AG10803 (cell line): ENCODE results near the gene NOTCH2.

Experiments
- DNase-seq: peaks from one replicate; pipeline ENCODE4 v3.0.0; 2010; ENCODE audit warnings: low read depth
- H3K4me3 ChIP-seq: 2 replicates; pipeline ENCODE4 v1.5.1; 2011; ENCODE audit warnings: mild to moderate bottlenecking, low read length, control low read depth
- TF ChIP-seq, protein P1 (sequence below): conservative IDR thresholded peaks from 2 replicates; pipeline ENCODE4 v1.5.1; 2011; ENCODE audit warnings: mild to moderate bottlenecking, low read length, control low read depth, inconsistent platforms

NOTCH2 gene

GRCh38 chr1:119917304-119918055, 152.0 kb downstream of the NOTCH2 start:
- no peak for DNase-seq
- TF ChIP-seq, protein P1, sequence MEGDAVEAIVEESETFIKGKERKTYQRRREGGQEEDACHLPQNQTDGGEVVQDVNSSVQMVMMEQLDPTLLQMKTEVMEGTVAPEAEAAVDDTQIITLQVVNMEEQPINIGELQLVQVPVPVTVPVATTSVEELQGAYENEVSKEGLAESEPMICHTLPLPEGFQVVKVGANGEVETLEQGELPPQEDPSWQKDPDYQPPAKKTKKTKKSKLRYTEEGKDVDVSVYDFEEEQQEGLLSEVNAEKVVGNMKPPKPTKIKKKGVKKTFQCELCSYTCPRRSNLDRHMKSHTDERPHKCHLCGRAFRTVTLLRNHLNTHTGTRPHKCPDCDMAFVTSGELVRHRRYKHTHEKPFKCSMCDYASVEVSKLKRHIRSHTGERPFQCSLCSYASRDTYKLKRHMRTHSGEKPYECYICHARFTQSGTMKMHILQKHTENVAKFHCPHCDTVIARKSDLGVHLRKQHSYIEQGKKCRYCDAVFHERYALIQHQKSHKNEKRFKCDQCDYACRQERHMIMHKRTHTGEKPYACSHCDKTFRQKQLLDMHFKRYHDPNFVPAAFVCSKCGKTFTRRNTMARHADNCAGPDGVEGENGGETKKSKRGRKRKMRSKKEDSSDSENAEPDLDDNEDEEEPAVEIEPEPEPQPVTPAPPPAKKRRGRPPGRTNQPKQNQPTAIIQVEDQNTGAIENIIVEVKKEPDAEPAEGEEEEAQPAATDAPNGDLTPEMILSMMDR: no peak
- no peak overlapping the region for H3K4me3 ChIP-seq

DNA sequence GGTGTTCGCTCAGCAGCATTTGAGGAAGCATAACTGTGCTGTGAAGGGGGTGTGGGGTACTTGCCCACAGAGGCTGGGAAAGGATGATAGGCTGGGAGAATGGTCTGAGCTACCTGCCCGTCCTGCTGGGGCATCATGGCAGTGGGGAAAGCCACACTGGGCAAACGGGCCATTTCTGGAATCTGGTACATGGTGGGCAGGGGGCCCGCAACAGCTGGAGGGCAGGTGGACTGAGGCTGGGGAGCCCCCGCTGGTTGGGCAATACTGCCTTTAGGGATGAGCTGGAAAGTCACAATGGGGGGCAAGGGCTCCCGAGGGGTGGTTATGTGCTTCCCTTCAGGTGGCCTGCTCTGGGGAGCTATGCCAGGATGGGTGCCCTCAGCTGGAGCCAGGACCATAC, 153.9 kb downstream of the NOTCH2 start:
- DNase-seq: no peak
- TF ChIP-seq, protein P1: no peak
- no peak overlapping the region for H3K4me3 ChIP-seq

GRCh38 chr1:119914071-119914470, 155.4 kb downstream of the NOTCH2 start:
- DNase-seq: peak; percentile 29
- H3K4me3 ChIP-seq: no peak overlapping the region
- TF ChIP-seq, protein P1: no peak

- TF ChIP-seq, protein P1: no peak
- no peak for DNase-seq
- H3K4me3 ChIP-seq: no peak overlapping the region
Measured at GRCh38 chr1:119912963-119913362, 156.5 kb downstream of the NOTCH2 start.

GRCh38 chr1:119911775-119912174, 157.7 kb downstream of the NOTCH2 start:
- TF ChIP-seq, protein P1: no peak
- no peak for DNase-seq
- H3K4me3 ChIP-seq: no peak overlapping the region

DNA sequence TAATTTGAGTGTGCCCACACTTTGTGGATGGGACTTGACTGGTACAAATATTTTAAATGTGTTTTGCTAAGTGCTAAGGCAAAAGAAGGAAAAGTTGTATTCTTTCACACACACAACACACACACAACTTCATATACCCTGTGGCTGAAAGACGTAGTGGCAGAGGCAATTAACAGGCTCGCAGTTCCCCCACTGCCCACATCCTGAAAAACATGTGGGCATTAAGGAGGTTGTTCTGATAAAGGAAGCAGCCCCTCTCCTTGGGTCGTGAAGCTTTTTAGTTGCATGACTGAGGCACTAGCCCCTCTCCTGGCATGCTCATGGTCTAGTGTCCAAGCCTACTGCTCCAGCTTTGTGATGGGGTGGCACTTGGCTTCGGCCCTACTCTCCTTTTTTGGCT, 158.8 kb downstream of the NOTCH2 start:
- H3K4me3 ChIP-seq: no peak overlapping the region
- TF ChIP-seq, protein P1: no peak
- no peak for DNase-seq

GRCh38 chr1:119909890-119910596, 159.4 kb downstream of the NOTCH2 start:
- DNase-seq: no peak
- no peak overlapping the region for H3K4me3 ChIP-seq
- TF ChIP-seq, protein P1: no peak
